ENCODE data around the gene DYNLT2B.
A peak's percentile ranks its signal among the peaks of the same experiment; 100 is the strongest.
"Not testable (repeated sequence)": the region's sequence is repeated elsewhere in the genome, so short reads cannot be mapped to it uniquely, and the experiment has no call there.

DYNLT2B gene

DNA sequence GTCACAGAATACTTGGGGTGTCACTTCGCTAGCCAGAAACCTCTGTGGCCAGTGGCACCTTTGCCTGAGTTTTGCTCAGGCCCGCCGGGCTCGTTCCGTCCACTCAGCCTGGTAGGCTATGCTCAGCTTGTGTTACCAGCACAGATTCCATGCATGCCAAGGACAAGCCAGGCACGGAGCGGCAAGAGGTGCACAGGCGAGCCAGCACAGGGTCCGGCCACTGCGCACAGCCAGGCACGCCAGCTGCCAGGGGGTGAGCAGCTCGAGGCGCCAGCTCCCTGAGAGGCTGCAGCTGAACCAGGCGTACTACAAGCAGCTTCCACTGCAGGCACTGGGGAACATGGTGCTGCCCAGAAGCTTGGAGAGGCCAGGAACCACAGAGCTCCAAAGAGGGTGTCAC is 45.2 kb downstream of the DYNLT2B start:
- DNase-seq (ENCODE audit: low read depth, low spot score): no peak

DNA sequence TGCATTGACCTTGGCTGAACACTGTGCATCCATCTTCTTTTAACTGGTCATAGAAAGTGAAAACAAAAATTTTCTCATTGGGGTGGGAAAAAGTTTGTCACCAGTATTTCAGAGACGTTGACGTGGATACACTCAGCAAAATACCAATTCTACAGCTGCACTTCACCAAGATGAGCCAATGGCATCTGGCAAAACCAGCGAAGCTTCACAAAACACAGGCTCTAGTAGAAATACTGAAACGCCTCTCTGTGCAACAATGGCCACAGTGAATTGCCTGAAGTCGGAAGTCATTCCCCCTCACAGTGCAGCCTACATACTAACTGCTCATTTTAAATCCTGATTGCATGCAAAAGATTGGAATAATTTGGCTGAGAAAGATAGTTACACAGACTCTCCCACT is 47.5 kb downstream of the DYNLT2B start:
- no peak for DNase-seq (ENCODE audit: low read depth, low spot score)

DNA sequence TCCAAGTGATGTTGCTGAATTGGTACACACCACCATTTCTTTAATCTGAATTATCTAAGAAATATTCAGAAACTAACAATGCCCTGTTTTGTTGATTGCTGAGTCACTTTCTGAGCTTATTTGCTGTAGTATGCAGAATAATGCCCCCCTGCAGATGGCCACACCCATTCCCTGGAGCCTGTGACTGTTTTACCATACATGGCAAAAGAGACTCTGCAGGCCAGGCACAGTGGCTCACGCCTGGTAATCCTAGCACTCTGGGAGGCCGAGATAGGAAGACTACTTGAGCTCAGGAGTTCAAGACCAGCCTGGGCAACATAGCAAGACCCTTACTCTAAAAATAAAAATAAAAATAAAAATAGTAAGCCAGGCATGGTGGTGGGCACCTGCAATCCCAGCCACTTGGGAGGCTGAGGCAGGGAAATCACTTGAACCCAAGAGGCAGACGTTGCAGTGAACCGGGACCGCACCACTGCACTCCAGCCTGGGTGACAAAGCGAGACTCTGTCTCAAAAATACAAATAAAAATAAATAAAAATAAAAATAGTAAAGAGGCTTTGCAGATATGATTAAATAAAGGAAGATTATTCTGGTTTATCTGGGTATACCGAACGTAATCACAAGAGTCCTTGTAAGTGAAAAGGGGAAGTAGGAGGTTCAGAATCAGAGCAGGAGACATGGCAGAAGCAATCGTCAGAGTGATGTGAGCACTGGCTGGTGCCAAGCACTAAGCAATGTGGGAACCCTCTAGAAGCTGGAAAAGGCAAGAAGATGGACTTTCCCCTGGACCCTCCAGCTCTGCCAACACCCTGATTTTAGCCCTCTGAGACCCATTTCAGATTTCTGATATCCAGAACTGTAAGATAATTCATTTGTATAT is 49.5 kb downstream of the DYNLT2B start:
- peak; percentile 59 for DNase-seq (ENCODE audit: low read depth, low spot score)

DNA sequence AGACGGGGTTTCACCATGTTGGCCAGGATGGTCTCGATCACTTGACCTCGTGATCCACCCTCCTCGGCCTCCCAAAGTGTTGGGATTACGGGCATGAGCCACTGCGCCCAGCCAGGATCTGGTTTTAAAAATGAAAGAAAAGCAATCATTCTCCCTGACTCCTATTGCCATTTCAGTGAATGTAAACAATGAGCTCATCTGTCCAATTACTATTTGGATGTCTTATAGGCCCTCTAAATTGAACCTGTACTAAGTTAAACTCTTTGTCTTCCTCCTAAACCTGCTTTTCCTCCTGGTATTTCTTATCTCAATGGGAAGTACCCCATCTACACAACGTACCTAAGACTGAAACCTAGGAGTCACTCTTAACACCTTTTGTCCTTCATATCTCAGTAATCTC is 54.2 kb downstream of the DYNLT2B start:
- DNase-seq (ENCODE audit: low read depth, low spot score): no peak

DNA sequence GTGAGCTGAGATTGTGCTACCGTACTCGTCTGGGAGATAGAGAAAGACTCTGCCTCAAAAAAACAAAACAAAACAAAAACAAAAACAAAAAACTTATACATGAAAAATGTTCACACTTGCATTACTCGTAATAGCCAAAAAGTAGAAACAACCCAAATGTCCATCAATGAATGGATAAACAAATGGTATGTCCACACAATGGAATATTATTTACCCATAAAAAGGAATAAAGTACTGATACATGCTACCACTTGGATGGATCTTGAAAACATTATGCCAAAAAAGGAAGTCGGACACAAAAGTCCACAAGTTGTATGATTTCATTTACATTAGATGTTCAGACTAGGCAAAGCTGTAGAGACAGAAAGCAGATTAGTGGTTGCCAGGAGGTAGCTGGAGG is 57.3 kb downstream of the DYNLT2B start:
- no peak for DNase-seq (ENCODE audit: low read depth, low spot score)

DNA sequence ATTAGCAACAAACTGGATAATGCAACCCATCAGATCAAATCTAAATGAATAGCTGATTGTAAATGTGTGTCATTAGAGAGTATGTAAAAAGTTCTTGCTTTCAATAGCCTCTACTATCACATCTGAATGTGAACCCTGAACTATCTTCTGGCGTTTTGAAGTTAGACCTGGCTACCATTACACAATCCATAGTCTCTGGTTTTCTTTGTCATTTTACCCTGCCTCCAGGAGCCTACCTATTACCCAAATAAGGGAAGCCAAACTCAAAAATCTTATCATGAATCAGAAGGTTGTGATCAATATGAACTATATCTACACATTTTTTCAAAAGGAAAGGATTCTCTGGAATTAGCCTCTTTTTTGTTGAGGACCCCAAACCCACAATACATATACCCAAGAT is 62.3 kb downstream of the DYNLT2B start:
- DNase-seq (ENCODE audit: low read depth, low spot score): no peak

DNA sequence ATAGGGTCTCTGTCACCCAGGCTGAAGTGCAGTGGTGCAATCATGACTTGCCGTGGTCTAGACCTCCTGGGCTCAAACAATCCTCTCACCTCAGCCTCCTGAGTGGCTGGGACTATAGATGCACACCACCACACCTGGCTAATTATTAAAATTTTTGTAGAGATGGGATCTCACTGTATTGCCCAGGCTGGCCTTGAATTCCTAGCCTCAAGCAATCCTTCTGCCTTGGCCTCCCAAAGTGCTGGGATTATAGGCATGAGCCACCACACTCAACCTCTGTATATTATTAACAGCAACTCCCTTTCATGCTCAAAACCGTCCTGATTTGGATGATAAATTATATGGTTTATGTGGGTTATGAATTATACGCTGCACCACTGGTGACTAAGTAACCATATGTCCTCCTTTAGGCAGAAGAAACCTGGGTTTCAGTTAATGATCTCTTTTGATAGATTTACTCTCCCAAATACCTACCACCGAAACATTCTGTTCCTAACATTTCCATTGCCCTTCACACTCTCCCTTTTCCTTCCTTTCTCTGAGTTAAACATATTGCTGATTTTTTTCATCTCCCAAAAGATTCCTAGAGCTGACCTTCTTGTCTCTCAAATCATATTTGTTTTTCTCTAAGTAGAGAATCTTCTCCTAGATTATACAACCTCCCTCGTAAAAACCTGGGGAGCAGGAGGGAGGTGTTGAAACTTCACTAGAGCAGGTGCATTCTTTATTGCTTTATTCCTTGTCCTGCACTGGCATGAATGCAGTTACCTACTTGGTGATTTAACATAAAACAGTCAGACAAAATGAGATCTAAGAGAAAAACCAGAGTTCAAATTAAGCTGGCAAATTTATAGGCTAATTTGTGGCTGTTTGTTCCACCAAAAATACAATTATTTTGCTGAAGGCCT is 63.4 kb downstream of the DYNLT2B start:
- no peak for DNase-seq (ENCODE audit: low read depth, low spot score)

DNA sequence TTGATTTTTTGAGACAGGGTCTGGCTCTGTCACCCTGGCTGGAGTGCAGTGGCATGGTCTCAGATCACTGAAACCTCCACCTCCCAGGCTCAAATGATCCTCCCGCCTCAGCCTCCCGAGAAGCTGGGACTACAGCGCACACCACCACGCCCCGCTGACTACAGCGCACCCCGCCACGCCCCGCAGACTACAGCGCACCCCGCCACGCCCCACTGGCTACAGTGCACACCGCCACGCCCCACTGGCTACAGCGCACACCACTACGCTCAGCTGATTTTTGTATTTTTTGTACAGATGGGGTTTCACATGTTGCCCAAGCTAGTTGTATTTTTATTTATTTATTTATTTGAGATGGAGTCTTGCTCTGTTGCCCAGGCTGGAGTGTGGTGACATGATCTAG is 66.1 kb downstream of the DYNLT2B start:
- DNase-seq (ENCODE audit: low read depth, low spot score): no peak

DNA sequence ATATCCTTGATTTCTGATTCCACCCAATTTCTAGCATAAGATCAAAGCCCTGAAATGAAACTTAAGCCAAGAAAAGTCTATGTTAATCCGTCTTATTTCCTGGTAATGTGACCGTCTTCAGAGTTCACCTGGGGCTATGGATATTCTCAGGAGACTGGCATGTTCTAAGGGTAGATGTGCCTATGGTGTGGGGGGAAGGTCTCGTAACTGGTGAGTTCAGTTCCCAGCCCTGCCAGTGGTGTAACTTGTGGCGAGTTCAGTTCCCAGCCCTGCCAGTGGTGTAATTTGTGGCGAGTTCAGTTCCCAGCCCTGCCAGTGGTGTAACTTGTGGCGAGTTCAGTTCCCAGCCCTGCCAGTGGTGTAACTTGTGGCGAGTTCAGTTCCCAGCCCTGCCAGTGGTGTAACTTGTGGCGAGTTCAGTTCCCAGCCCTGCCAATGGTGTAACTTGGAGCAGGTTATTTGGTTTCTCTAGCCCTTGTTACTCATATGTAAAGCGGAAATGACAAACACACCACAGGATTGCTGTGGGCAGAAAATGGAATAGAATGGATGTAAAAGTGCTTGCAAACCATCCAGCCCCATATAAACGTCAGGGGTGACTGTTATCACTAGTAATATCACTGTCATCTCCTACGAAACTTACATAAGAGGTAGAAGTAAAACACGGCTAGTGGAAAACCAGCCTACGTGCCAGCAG is 71.3 kb downstream of the DYNLT2B start:
- DNase-seq (ENCODE audit: low read depth, low spot score): no peak

DNA sequence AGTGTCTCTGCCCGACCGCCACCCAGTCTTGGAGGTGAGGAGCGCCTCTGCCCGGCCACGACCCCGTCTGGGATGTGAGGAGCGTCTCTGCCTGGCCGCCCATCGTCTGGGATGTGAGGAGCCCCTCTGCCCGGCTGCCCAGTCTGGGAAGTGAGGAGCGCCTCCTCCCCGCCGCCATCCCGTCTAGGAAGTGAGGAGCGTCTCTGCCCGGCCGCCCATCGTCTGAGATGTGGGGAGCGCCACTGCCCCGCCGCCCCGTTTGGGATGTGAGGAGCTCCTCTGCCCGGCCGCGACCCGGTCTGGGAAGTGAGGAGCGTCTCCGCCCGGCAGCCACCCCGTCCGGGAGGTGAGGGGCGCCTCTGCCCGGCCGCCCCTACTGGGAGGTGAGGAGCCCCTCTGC is 73.9 kb downstream of the DYNLT2B start:
- DNase-seq (ENCODE audit: low read depth, low spot score): not testable (repeated sequence)

DNA sequence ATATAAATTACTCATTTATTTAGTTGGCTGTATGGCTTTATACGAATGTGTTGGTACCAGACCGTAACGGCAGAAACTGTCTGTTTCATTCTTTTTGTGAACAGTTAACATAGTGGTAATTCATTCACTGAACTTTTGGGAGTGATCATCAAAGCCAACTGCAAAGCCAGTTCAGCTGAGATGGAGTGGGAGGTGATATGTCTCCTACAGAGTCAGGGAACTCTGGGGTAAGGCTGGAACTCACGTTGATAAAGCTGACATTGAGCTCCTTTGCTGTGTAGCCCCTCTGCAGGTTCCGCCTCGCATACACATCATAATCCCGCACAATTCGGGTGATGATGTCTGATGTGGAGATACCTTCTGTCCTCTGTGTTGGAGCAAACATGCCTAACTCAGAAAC is 76.3 kb downstream of the DYNLT2B start:
- no peak for DNase-seq (ENCODE audit: low read depth, low spot score)

Data from iPS DF 19.7 (cell line).